ES-I3 (cell line): ENCODE measurements around the gene RDX.
A peak's percentile ranks its signal among the peaks of the same experiment; 100 is the strongest.
"Not testable (repeated sequence)": the region's sequence is repeated elsewhere in the genome, so short reads cannot be mapped to it uniquely, and the experiment has no call there.

Experiments used
- H3K36me3 ChIP-seq: 2 replicates; pipeline ENCODE4 v1.6.1; 2013; ENCODE audit warnings: mild to moderate bottlenecking, low read length, control low read depth, moderate library complexity; ENCODE audit not compliant: insufficient read depth
- H3K4me1 ChIP-seq: 2 replicates; pipeline ENCODE4 v1.6.1; 2013; ENCODE audit warnings: mild to moderate bottlenecking, control low read depth, low read length; ENCODE audit not compliant: insufficient read depth
- H3K9ac ChIP-seq: 2 replicates; pipeline ENCODE4 v1.6.1; 2013; ENCODE audit warnings: low read depth, mild to moderate bottlenecking, low read length, moderate library complexity
- H3K9me3 ChIP-seq: 2 replicates; pipeline ENCODE4 v1.6.1; 2013; ENCODE audit warnings: mild to moderate bottlenecking, low read length, moderate library complexity; ENCODE audit not compliant: control insufficient read depth, insufficient read depth

RDX gene

DNA sequence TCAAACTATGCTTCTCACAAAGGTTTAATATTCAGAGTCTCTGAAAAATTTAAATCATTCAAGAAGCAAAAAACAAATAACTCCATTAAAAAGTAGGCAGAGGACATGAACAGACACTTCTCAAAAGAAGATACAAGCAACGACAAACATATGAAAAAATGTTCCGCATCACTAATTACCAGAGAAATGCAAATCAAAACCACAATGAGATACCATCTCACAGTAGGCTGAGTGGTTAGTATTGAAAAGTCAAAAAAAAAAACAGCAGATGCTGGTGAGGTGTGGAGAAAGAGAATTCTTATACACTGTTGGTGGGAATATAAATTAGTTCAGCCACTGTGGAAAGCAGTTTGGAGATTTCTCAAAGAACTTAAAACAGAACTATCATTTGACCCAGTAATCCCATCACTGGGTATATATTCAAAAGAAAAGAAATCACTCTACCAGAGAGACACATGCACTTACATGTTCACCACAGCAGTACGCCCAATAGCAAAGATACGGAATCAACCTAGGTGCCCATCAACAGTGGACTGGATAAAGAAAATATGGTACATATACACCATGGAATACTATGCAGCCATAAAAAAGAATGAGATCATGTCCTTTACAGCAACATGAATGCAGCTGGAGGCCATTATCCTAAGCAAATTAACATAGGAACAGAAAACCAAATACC, 103.7 kb downstream of the RDX start:
- H3K9ac ChIP-seq, H3K4me1 ChIP-seq, H3K36me3 ChIP-seq: not testable (repeated sequence)

DNA sequence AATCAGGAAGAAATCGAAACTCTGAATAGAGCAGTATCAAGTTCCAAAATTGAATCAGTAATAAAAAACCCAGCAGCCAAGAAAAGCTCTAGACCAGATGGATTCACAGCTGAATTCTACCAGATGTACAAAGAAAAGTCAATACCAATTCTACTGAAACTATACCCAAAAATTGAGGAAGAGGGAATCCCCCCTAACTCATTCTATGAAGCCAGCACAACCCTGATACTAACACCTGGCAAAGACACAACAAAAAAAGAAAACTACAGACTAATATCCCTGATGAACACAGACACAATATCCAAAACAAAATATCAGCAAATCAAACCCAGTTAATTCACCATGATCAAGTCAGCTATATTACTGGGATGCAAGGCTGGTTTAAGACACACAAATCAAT, 105.5 kb downstream of the RDX start:
- Histone ChIP-seq H3K9ac (no peak overlapping the region), H3K4me1 (peaks cover 2% of the 10 kb centered on the region; the same call in 1 of the 2 replicates), H3K9me3 (no peaks in the 10 kb centered on the region), H3K36me3 (no peaks in the 10 kb centered on the region)

More for the DNA sequence above, 103.7 kb downstream of the RDX start:
- not testable (repeated sequence) for H3K9me3 ChIP-seq

DNA sequence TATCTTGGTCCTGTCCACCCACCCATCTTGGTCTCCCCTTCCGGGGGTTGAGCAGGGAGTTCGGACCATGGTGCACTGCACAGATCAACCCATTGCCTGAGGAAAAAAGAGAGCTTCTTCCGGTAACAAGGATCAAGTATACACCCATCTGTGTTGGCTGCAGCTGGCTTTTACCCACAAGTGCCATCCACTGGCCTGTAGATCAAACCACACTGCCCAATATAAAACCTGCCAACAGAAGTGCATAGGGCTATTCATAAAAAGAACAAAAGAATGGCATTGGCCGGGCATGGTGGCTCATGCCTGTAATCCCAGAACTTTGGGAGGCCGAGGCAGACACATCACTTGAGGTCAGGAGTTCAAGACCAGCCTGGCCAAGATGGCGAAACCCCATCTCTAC, 108.7 kb downstream of the RDX start:
- Histone ChIP-seq H3K36me3 (no peaks in the 10 kb centered on the region), H3K9me3 (no peaks in the 10 kb centered on the region), H3K9ac (no peak overlapping the region), H3K4me1 (peaks cover 9% of the 10 kb centered on the region)

DNA sequence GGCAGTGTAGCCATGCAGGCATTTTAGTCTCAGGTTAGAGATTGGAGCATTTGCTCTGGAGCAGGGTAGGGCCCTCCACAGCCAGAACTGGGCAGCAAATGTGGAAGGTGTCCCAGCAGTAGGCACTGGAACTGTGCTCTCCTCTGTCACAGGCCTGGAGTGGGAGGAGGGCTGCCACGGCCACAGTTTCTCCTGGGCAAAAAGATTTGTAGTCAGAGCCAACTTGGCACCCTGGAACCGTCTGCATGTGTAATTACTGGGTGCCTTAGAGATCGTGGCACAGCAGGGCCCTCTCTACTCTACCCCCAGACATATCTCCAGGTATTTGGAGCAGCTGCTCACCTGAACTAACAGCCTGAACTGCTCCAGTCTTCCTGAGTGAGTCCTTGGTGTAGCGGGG, 109.5 kb downstream of the RDX start:
- no peak overlapping the region for H3K9ac ChIP-seq
- no peaks in the 10 kb centered on the region for H3K36me3 ChIP-seq
- no peaks in the 10 kb centered on the region for H3K9me3 ChIP-seq
- peaks cover 9% of the 10 kb centered on the region for H3K4me1 ChIP-seq

DNA sequence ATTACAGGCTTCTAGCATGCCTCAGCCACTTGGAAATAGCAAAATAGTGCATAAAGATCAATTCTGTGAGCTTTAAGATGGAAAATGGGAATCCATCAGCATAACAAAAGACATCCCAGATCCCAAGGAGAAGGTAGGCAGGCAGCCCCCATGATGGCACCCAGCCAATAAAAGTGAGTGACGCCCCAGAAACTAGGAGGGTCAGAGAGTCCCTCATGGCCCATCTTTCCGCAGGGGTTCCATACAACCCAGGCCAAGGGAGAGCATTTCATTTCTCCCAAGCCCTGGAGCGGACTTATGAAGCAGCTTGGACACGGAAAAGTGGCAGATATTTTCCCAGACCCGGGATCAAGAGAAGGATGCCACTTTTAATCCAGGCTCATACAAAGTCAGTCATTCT, 110.0 kb downstream of the RDX start:
- Histone ChIP-seq H3K4me1 (peaks cover 9% of the 10 kb centered on the region), H3K9ac (no peak overlapping the region)

DNA sequence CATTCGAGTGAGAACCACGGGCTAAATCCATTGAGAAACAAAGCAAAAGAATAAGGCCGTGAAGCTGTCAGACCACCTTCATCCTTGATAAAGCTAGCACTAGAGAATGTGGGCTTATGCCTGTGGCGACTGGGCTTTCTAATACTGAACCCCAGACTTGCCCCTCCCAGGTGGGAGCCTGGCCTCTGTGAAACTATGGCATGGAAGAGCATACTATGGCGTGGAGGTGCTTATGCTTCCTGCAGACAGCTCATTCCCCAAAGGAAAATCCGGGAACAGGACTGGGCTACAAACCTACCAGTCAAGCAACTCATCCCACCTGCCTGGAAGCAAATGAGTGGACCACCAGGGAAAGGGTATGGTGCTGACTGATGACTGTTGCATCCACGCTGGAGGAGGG, 110.8 kb downstream of the RDX start:
- H3K36me3 ChIP-seq = no peaks in the 10 kb centered on the region
- no peaks in the 10 kb centered on the region for H3K9me3 ChIP-seq
- peaks cover 9% of the 10 kb centered on the region for H3K4me1 ChIP-seq
- no peak overlapping the region for H3K9ac ChIP-seq

More for the DNA sequence above, 110.0 kb downstream of the RDX start:
- no peaks in the 10 kb centered on the region for H3K36me3 ChIP-seq
- H3K9me3 ChIP-seq = no peaks in the 10 kb centered on the region

DNA sequence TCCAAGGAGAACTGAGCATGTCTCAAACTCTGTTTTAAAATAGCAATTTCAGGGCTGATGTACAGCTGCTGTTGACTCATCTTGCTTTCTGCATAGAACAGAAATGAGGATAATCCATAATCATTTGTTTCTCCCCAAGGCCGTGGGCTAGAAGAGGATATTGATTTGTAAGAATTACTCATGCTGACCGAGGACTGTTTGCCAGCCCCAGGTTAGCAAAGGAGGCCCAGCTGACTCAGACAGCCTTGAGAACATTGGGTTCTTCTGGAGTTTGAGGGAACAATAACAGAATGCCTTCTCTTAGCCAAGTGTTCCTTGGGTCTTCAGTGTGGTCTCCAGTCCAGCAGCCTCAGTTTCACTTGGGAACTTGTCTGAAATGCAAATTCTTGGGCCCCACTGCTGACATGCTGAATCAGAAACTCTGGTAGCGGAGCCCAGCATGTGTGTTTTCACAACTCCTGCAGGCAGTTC, 111.3 kb downstream of the RDX start:
- peaks cover 9% of the 10 kb centered on the region for H3K4me1 ChIP-seq
- H3K9me3 ChIP-seq = no peaks in the 10 kb centered on the region
- no peak overlapping the region for H3K9ac ChIP-seq
- no peaks in the 10 kb centered on the region for H3K36me3 ChIP-seq

DNA sequence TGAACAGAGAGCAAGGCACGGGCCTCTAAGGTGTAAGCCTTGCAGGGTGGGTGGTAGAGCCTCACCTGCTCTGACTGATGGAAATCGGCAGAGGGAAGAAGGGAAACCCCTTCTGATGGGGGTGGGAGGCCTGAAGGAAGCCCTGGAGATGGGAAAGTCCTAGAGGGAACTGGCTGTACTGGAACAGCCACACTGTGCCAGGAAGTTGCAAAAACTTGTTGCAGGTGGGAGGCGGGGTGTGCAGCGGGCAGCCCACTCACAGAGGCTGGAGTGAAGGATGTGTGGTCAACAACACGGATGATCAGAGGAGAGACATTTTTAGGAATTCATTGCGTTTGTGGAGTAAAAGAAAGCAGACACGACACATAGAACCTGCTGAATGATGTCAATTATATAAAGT, 112.0 kb downstream of the RDX start:
- Histone ChIP-seq H3K4me1 (peaks cover 9% of the 10 kb centered on the region), H3K36me3 (no peaks in the 10 kb centered on the region), H3K9ac (no peak overlapping the region), H3K9me3 (no peaks in the 10 kb centered on the region)

DNA sequence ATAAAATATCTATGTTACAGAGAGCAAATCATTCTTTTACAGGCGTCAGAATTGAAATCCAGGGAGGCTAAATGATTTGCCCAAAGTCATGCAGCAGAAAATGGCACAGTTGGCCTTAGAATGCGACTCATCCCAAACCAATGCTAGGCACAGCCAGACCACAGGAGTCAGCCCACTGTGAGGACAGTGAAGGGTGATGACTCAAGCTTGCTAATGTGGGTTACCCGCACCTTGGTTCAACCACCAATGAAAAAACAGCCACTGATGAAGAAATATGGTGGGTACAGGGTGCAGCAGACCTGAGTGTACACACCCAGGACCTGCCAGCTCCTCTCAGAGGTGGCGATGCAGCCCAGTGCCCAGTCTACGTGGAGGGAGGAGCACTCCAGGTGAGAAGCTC, 113.5 kb downstream of the RDX start:
- peaks cover 9% of the 10 kb centered on the region for H3K4me1 ChIP-seq
- H3K9me3 ChIP-seq = no peaks in the 10 kb centered on the region
- H3K36me3 ChIP-seq = no peaks in the 10 kb centered on the region
- no peak overlapping the region for H3K9ac ChIP-seq

DNA sequence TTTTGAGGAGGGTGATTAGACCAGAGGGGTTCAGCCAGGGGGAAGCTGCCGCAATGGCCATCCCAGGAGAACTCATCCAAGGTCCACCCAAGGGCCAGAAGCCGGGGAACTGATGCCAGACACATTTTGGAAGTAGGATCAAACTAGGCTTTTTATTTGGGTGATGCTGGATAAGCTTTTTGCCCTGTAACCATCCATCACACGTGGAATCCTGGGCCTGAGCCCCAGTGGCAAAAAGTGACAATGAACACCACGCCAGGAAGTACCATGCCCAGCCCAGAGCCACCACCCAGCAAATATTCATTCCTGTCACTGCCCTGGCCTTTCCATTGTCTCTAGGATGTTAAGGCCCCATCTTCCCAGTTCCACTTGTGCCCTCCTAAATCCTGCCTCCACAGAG, 117.3 kb downstream of the RDX start:
- Histone ChIP-seq H3K4me1 (peaks cover 27% of the 10 kb centered on the region), H3K9ac (no peak overlapping the region), H3K36me3 (no peaks in the 10 kb centered on the region), H3K9me3 (no peaks in the 10 kb centered on the region)

DNA sequence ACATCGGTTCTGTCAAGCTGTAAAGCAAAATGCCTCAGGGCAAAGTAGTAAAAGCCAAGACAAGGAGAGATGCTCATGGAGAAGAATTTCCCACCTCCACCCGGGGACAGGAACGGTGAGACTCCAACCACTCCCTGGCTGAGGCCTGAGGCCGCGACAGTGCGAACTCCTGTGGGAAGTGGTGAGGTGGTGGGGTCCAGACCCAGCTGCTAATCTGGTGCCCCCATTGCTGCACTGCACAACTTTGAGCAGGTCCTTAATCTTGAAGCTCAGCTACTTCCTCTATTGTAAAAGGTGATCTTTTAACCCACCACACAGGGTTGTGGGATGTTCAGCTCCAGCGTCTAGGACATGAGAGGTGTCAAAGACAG, 119.3 kb downstream of the RDX start:
- no peak overlapping the region for H3K9ac ChIP-seq
- H3K4me1 ChIP-seq = peaks cover 40% of the 10 kb centered on the region
- no peaks in the 10 kb centered on the region for H3K9me3 ChIP-seq
- no peaks in the 10 kb centered on the region for H3K36me3 ChIP-seq

DNA sequence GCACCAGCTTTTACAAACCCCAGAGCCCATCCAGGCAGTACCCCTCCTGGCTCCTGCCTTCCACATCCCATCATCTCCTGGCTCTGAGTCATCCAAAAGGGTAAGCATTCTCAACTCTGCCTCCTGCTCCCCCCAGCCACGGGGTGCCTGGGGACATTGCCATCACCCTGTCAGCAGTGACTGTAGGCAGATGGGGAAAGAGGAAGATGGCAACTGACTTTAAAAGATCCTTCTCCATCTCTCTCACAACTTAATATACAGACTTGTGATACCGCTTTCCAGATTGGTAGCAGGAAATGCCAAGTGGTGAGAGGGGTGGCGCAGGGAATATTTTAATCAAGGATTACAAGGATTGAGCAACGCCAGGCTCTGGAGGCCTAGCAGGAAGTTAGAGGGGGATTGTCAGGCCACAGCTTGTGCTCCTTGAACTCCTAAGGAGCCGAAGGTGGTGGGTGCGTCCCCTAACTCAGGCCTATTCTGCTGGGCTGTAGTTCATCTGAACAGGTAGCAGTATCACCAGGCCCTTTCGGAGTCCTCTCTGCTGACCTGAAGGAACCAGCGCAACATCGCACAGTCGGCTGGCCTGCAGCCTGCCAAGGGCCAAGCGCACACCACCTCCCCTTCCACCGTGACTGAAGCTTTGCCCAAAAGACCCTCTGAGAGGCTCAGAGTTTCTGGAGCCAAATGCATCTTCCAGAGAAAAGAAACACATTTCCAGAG, 119.9 kb downstream of the RDX start:
- no peaks in the 10 kb centered on the region for H3K9me3 ChIP-seq
- peaks cover 40% of the 10 kb centered on the region for H3K4me1 ChIP-seq
- no peaks in the 10 kb centered on the region for H3K36me3 ChIP-seq
- no peak overlapping the region for H3K9ac ChIP-seq

DNA sequence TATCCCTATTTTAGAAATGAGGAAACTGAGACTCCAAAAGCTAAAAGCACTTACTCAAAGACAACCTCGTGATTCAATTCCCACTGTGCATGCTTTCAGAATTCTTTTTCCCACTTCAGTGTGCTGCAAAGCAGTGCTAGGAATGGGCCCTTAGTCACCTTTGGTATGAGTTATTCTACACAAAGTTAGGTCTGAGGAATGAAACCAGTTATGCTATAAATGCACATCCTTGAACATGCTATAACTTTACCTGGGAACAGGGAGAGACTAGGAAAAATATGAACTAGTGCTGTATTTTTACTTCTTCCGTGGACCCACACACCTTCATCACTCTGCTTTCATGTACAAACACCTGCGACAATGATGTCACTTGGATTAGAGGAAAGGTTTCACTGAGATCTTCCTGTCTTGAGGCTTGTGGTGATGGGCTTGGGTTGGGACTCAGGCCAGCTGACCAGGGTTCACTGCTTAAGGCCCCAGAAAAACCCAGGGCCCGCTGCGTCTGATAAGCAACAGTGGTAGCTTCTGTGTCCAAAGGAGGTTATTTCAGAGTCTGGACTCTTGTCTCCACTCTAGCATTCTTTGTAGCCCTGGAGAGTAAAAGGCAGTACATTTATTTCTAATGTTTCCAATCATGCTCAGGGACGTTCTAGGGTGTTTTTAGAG, 121.6 kb downstream of the RDX start:
- peak overlapping the region; percentile 28 for H3K9ac ChIP-seq

DNA sequence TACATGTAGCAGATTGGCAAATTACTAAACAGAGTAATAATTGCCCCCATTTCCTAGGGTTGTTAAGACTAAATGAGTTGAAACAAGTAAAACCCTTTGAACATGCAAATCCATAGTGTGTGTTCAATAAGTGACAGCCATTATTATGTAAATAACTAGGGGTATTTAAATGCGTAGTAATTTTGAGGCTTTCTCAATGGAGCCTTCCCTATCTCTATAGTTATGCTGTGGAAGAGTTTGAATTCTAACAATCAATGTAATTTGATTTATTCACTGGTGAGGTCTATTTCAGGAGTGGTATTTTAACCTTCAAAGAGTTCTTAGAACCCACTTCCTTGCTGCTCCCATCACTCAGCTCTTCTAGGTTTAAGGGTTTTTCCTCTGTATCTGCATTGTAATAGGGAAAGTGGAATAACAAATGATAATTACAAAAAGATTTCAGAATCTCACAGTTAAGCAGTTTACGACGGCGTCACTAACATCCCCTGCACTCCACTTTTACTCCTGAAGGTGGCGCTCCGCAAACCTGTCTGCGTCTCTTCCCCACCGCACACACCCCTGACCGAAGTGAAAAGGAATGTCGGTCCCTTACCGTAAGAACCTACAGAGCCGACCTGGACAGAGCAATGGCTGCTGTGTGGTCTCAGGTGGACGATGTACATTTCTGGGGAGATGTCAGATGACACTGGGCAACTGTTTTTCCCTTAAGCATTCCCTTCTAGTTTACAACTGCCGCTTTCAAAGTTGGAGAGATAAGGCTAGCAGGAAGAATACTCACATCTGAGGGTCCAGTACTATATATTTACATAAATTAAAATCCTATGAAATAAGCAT, 122.4 kb downstream of the RDX start:
- no peaks in the 10 kb centered on the region for H3K9me3 ChIP-seq
- H3K4me1 ChIP-seq = peaks cover 40% of the 10 kb centered on the region
- H3K36me3 ChIP-seq = no peaks in the 10 kb centered on the region
- H3K9ac ChIP-seq = peak overlapping the region; percentile 28

More for the DNA sequence above, 121.6 kb downstream of the RDX start:
- no peaks in the 10 kb centered on the region for H3K9me3 ChIP-seq
- peaks cover 40% of the 10 kb centered on the region for H3K4me1 ChIP-seq
- no peaks in the 10 kb centered on the region for H3K36me3 ChIP-seq
